ENCODE measurements around the gene CCT6A.
"Not testable (repeated sequence)": the region's sequence is repeated elsewhere in the genome, so short reads cannot be mapped to it uniquely, and the experiment has no call there.

The CCT6A gene

DNA sequence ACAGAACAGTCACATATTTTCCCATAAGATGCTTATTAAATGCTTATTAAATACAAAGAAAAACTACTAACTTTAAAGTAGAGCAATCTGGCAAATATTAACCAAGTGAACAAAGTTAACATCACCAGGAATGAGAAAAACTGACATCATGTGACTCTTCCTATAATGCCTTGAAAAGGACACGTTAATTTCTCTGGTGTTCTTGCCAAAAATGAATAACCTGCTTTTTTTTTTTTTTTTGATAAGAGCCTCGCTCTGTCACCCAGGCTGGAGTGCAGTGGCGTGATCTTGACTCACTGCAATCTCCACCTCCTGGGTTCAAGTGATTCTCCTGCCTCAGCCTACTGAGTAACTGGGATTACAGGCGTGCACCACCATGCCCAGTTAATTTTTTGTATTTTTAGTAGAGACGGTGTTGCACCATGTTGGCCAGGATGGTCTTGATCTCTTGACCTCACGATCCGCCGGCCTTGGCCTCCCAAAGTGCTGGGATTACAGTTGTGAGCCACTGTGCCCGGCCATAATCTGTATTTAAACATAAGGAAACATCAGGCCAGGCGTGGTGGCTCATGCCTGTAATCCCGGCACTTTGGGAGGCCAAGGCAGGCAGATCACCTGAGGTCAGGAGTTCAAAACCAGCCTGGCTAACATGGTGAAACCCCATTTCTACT is 4.0 kb upstream of the CCT6A start:
- in situ Hi-C loops (cut with MboI; ENCODE audit: low pct_unique_long_range_greater_than_20kb, low sequenced_read_pairs); DNase-seq: not testable (repeated sequence)

DNA sequence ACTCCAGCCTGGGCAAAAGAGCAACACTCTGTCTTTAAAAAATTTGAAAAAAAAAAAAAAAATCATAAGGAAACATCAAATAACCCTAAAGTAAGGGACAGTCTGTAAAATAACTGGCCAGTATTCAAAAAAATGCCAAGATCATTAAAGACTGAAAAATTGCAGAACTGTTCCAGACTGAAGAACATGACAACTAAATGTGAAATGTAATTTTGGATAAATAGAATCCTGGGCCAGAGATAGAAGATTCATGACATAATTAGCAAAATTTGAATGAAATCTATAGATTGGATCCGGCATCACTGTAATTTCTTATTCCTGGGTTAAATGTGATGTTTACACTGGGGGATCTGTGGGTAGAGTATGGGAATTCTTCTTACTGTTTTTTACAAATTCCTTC is 3.3 kb upstream of the CCT6A start:
- in situ Hi-C loops (cut with MboI; ENCODE audit: low pct_unique_long_range_greater_than_20kb, low sequenced_read_pairs), result no loop called here

DNA sequence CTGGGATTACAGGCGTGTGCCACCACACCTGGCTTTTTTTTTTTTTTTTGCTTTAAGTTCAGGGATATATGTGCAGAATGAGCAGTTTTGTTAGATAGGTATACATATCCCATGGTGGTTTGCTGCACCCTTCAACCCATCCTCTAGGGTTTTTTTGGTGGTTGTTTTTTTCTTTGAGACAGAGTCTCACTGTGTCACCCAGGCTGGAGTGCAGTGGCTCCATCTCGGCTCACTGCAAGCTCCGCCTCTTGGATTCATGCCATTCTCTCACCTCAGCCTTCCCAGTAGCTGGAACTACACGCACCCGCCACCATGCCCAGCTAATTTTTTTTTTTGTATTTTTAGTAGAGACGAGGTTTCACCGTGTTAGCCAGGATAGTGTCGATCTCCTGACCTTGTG is 2.8 kb upstream of the CCT6A start:
- DNase-seq; in situ Hi-C loops (cut with MboI; ENCODE audit: low pct_unique_long_range_greater_than_20kb, low sequenced_read_pairs): not testable (repeated sequence)

More for the DNA sequence above, 3.3 kb upstream of the CCT6A start:
- DNase-seq, result no peak

DNA sequence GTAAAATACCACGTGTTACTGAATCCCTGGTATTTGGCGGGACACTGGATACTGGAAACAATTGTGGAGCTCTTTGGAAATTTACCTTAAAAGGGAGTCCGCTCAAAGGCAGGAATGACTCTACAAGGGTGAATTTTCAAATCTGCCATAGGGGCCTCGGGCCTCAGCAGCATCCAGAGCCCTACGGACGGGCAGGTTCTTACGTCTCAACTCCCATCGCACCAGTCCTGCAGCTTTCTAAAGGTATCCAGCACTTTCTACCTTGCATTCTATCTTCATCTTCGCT is 569 bp upstream of the CCT6A start:
- no peak for DNase-seq
- in situ Hi-C loops (cut with MboI; ENCODE audit: low pct_unique_long_range_greater_than_20kb, low sequenced_read_pairs), result no loop called here

DNA sequence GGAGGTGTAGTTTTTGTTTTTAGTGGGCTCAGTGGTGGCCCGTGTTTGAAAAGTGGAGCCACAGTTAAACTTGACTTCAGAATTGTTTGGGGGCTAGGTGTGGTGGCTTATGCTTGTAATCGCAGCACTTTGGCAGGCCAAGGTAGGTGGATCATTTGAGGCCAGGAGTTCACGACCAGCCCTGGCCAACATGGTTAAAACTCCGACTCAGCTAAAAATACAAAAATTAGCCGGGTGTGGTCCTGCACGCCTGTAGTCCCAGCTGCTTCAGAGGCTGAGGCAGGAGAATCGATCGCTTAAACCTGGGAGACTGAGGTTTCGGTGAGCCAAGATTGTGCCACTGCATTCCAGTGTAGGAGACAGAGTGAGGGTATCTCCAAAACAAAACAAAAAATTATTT is 1.8 kb downstream of the CCT6A start:
- in situ Hi-C loops (cut with MboI; ENCODE audit: low pct_unique_long_range_greater_than_20kb, low sequenced_read_pairs), result no loop called here
- DNase-seq, result no peak

DNA sequence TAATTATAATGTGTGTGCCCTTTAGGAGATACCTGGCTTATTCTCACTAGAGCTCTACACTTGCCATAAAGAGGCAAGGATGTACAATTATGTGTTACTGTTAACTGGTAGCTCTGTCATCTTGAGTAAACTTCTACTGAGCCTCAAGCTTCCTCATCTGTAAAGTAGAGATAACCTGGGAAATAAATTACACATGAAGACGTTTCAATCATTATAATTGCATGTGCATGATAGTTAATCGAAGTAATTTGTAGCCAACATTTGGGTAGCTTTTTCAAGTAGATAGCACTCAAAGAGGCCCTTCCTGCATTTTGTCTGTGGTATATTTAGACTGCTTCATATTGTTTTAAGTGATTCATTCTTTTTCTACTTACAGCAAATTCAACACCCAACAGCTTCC is 2.4 kb downstream of the CCT6A start:
- in situ Hi-C loops (cut with MboI; ENCODE audit: low pct_unique_long_range_greater_than_20kb, low sequenced_read_pairs), result no loop called here
- DNase-seq, result no peak

DNA sequence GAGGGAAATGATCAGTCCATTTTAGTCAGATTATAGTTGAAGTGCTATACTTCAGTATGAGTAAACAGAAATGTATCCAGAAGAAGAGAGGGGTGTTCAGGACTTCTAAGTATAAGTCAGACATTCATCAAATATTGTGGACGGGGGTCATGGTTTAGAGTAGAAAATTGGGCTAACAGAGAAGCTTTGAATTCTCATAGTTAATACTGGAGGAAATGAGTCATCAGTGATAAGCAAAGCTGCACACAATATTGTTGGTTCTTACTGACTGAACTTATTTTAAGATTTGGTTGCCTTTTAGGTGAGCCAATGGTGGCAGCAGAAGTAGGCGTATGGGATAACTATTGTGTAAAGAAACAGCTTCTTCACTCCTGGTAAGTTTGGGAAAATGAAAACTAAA is 10.8 kb downstream of the CCT6A start:
- in situ Hi-C loops (cut with MboI; ENCODE audit: low pct_unique_long_range_greater_than_20kb, low sequenced_read_pairs), result no loop called here
- DNase-seq, result no peak

DNA sequence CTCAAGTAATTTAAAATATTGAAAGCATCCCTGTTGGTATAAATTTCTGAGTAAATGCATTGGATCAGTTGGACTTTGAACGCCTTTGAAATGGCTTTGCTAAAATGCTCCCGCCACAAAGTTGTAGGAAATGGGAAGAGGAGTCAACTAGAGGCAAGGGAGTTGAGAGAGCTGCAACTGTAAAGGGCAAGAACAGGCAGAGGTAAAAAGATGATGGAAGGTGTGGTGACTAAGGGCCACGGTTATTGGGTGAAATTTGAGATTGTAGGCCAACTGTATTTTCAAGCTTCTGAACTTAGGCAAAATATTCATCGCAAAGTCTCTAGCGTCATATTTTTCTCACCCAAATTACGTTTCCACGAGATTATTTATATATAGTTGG is 11.9 kb downstream of the CCT6A start:
- no peak for DNase-seq
- in situ Hi-C loops (cut with MboI; ENCODE audit: low pct_unique_long_range_greater_than_20kb, low sequenced_read_pairs), result no loop called here

DNA sequence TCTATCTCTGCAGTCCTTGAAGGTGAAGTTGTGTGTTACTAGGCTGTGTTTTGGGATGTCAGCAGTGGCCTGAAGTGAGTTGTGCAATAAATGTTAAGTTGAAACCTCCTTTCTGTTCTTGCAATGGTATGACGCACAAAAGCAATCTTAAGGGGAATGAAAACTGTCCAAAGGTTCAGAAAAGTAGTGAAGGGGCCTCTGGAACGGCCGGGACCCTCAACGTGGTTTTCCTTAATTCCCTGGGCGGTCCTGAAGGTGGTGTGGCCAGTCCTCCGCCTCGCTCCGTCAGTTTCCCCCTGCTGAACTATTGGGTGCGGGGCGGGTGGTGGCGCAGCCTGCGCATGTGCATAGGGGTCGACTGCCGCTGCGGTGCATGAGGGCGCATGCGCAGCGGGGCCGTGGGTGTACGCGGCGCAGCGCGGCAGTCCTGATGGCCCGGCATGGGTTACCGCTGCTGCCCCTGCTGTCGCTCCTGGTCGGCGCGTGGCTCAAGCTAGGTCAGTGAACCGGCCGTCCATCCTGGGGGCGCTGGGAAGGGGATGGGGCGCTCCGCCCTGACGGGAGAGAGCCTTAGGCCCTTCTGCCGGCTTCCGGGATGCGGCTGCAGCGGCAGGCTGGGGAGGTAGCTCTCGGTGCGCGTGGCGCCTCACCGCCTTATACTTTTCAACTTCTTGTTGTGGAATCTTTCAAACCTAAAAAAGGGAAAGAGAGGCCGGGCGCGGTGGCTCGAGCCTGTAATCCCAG is 12.5 kb downstream of the CCT6A start, which contains the start of gene SUMF2:
TSS of gene SUMF2 (plus strand) at position 405 of the 744 bp plus-strand sequence. CDS start at position 431, 26 bp downstream.
- peak; percentile 90 for DNase-seq
- in situ Hi-C loops (cut with MboI; ENCODE audit: low pct_unique_long_range_greater_than_20kb, low sequenced_read_pairs), result no loop called here

DNA sequence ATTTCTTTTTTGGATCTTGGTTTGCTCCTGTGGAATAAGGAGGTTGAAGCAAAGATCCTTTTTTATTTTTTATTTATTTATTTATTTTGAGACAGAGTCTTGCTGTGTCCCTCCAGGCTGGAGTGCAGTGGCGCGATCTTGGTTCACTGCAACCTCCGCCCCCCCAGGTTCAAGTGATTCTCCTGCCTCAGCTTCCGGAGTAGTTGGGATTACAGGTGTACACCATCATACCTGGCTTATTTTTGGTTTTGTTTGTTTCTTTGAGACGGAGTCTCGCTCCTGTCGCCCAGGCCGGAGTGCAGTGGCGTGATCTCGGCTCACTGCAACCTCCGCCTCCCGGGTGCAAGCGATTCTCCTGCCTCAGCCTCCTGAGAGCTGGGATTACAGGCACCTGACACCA is 14.8 kb downstream of the CCT6A start:
- in situ Hi-C loops (cut with MboI; ENCODE audit: low pct_unique_long_range_greater_than_20kb, low sequenced_read_pairs); DNase-seq: not testable (repeated sequence)

DNA sequence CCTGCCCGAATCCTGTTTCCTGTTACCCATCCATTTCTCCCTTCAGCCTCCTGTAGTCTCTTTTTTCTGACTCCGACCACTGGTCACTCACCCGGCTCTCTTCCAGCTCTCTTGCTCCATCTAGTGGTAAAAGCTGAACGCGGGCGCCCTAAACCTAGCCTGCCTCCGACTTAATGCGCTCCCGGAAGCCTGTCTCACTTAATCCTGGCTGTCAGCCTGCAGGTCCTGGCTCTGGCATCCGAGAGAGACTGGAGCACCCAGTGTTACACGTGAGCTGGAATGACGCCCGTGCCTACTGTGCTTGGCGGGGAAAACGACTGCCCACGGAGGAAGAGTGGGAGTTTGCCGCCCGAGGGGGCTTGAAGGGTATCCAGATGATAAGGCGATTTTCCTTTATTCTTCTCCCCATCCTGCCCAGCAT is 22.8 kb downstream of the CCT6A start:
- peak; percentile 89 for DNase-seq
- in situ Hi-C loops (cut with MboI; ENCODE audit: low pct_unique_long_range_greater_than_20kb, low sequenced_read_pairs), result no loop called here

DNA sequence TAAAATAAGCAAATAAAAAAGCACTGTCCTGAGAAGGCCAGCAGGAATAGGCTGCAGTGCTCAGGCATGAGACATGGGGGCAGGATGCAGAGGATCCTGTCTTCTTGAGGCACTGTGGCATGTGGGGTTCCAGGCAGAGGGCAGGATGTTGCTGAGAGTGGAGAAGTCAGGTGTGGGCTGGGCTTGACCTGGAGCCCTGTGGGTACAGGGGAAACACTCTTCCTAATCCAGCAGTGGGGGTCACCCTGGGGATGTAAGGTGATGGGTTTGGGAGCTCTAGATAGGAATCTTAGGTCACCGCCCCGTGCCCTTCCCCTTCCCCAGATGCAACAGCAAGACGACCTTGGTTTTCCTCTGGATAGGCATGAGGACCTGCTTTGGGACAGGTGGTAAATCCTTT is 26.1 kb downstream of the CCT6A start:
- no peak for DNase-seq
- in situ Hi-C loops (cut with MboI; ENCODE audit: low pct_unique_long_range_greater_than_20kb, low sequenced_read_pairs), result no loop called here

DNA sequence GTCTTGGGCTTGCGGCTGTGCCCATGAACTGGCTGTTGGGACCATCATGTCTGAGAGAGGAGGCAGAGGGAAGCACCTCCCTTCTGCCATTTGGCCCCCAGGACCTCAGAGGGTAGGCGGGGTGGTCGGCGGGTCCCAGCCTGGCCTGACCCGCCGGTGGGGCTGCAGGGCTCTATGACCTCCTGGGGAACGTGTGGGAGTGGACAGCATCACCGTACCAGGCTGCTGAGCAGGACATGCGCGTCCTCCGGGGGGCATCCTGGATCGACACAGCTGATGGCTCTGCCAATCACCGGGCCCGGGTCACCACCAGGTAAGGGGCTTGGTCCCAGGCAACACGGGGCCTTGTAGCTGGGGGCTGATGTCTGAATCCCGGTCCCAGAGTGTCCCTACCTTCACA is 26.6 kb downstream of the CCT6A start:
- in situ Hi-C loops (cut with MboI; ENCODE audit: low pct_unique_long_range_greater_than_20kb, low sequenced_read_pairs), result no loop called here
- no peak for DNase-seq

DNA sequence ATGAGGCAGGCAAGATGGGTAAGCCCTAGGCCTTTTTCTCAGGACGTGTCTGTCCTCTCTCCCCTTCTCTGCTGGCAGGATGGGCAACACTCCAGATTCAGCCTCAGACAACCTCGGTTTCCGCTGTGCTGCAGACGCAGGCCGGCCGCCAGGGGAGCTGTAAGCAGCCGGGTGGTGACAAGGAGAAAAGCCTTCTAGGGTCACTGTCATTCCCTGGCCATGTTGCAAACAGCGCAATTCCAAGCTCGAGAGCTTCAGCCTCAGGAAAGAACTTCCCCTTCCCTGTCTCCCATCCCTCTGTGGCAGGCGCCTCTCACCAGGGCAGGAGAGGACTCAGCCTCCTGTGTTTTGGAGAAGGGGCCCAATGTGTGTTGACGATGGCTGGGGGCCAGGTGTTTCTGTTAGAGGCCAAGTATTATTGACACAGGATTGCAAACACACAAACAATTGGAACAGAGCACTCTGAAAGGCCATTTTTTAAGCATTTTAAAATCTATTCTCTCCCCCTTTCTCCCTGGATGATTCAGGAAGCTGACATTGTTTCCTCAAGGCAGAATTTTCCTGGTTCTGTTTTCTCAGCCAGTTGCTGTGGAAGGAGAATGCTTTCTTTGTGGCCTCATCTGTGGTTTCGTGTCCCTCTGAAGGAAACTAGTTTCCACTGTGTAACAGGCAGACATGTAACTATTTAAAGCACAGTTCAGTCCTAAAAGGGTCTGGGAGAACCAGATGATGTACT is 28.1 kb downstream of the CCT6A start:
- DNase-seq, result no peak
- in situ Hi-C loops (cut with MboI; ENCODE audit: low pct_unique_long_range_greater_than_20kb, low sequenced_read_pairs), result no loop called here

DNA sequence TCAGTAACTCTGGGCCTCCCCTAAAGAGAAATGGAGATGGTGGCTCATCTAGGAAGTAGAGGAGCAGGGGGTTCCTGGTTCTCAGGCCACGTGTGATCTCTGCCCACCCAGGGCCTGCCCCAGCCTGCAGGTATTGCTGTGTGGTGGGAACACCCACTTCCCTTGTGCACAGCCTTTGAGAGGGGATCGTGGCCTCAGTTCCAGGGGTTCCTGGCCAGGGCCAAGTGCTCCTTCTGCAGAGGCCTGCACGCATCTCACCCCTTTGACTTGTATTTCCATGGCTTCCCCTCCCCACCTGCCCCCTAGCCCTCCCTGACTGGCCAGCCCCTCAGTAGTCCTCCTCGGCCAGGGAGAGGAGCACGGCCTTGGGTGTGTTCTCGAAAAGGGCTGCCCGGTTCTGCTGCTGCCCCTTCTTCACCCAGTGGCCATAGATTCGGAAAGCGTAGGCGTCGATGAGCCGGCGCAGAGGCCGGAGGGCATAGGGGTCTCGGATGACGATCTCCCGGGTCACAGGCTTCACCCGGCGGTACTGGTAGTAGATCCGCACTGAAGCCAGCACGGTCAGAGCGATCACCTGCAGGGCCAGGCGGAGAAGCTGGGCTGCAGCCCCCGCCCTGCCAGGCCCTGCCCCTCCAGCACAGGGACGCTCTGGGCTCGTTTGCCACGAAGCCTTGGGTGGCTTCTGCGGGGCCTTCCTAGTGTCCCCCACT is 29.3 kb downstream of the CCT6A start:
- DNase-seq; in situ Hi-C loops (cut with MboI; ENCODE audit: low pct_unique_long_range_greater_than_20kb, low sequenced_read_pairs): not testable (repeated sequence)

DNA sequence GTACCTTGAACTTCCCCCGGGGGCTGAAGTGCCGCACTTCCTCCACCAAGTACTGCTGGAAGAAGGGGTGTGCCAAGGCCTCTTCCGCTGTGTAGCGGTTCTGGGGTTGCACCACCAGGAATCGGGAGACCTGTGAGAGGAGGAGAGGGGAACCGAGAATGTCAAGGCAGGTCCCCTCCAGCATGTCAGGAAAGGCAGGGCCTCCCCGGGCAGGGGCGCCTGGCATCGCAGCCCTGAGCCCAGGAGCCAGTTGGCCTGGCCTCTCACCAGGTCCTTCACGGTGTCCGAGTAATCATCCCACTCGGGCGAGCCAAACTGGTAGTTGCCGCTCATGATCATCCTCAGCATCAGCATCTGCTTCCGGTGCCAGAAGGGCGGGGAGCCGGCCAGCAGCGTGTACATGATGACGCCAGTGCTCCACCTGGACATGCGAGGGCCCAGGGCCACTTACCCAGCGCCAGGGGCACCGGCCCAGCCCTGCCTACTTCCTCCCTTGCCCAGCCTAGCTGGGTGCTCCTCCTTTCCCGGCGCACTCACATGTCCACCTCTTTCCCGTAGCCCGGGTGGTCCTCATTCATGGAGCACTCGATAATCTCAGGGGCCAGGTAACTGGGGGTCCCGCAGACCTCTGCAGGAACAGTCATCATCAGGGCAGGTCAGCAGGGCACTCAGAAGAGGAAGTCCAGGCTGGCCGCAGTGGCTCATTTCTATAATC is 30.2 kb downstream of the CCT6A start:
- in situ Hi-C loops (cut with MboI; ENCODE audit: low pct_unique_long_range_greater_than_20kb, low sequenced_read_pairs), result no loop called here
- DNase-seq, result no peak

DNA sequence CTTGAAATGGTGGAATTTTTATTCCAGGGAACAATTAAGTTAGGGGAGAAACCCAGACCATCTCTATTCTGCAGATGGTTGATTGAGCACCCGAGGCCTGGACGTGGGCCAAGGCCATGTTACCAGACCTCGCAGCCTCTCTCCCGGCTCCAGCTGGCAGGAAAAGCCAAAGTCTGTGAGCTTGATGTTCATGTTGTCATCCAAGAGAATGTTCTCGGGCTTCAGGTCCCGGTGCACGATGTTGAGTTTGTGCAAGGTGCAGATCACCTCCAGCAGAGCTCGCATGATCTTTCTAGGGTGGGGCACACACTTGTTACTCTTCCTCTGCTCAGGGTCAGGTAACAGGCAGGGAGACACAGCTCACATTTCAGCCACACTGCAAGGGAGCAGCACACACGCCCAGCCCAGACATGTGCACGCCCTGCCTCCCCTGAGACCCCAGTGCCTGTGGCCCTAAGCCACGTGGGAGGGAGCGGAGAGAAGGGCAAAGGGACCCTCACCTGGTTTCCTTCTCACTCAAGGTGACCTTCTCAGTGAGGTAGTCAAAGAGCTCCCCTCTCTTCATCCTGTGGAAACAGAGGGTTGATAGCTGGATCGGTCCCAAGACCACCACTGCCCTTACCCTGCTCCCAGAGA is 31.7 kb downstream of the CCT6A start:
- no peak for DNase-seq
- in situ Hi-C loops (cut with MboI; ENCODE audit: low pct_unique_long_range_greater_than_20kb, low sequenced_read_pairs), result no loop called here

DNA sequence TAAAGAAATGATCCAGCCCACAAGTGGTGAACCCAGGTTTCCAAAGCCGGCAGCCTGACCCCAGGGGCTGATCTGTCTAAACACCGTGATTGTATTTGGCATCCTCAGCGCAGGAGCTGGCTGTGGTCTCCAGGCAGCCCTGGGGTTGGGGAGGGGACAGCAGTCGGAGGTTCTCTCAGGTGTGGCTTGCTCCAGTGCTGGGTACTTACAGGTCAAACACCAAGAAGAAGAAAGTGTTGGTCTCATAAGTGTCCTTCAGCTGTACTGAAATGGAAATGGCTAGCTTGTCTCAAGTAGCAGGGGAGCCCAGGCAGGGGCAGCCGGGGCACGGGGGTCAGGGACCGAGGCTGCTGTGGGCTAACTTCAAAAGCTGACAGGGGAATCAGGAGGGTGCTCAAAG is 35.2 kb downstream of the CCT6A start:
- in situ Hi-C loops (cut with MboI; ENCODE audit: low pct_unique_long_range_greater_than_20kb, low sequenced_read_pairs), result no loop called here
- DNase-seq, result no peak

DNA sequence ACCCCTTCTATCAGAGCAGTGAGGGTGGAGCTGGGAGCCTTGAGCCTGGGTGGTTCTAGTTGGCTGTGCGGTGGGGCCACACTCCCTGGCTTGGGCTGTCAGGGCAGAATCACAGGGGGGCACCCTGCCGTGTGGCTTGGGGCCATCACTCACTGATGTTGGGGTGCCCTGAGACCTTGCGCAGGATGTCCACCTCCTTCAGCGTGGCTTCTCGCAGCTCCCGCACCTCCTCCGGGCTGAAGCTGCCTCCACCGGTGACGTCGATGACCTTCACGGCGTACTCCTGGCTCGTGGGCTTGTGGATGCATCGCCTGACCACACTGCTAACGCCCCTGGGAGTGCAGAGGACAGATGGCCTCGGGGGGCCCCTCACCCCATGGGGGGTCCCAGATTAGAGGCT is 35.9 kb downstream of the CCT6A start:
- DNase-seq, result no peak
- in situ Hi-C loops (cut with MboI; ENCODE audit: low pct_unique_long_range_greater_than_20kb, low sequenced_read_pairs), result no loop called here

Measured in KBM-7 (cell line).